ENCODE data around the gene POLE2. TPM values are rescaled to one million over a fixed set of nuclear protein-coding genes. Genes with fewer than 3 reads are reported as not detected.

The POLE2 gene
- total RNA-seq, 1 donor from 2014 or later = 26.8 TPM

DNA sequence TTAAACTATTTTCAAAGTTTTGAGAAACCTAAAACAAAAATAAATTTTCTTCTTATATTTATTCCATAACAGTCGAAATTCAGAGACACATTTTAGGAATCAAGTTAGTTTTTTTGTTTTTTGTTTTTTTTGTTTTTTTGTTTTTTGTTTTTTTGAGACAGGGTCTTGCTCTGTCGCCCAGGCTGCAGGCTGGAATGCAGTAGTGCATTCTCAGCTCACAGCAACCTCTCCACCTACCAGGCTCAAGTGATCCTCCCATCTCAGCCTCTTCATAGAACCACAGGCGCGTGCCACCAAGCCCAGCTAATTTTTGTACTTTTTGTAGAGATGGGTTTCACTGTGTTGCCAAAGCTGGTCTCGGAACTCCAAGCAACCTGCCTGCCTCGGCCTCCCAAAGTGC lies 34.5 kb downstream of the POLE2 start:
- Mint-ChIP-seq H3K36me3 (ENCODE audit: low read depth) (peaks cover 7% of the 10 kb centered on the region), H3K4me1 (no peaks in the 10 kb centered on the region), H3K27ac (ENCODE audit: unreplicated experiment) (no peak overlapping the region), H3K27me3 (ENCODE audit: low read depth) (no peaks in the 10 kb centered on the region), H3K9me3 (no peaks in the 10 kb centered on the region), H3K4me3 (no peak overlapping the region)
- no peak for TF ChIP-seq CTCF (conservative IDR thresholded peaks at IDR 0.05)
- DNase-seq (ENCODE audit: low read depth, low spot score) = no peak

- Mint-ChIP-seq H3K36me3 (ENCODE audit: low read depth) (peaks cover 15% of the 10 kb centered on the region), H3K4me1 (peaks cover 16% of the 10 kb centered on the region), H3K27me3 (ENCODE audit: low read depth) (no peaks in the 10 kb centered on the region), H3K27ac (ENCODE audit: unreplicated experiment) (no peak overlapping the region), H3K4me3 (no peak overlapping the region), H3K9me3 (no peaks in the 10 kb centered on the region)
- TF ChIP-seq CTCF (conservative IDR thresholded peaks at IDR 0.05) = no peak
- DNase-seq (ENCODE audit: low read depth, low spot score) = no peak
Measured at GRCh38 chr14:49642163-49642562, 45.9 kb downstream of the POLE2 start.

GRCh38 chr14:49641697-49642129 lies 46.3 kb downstream of the POLE2 start:
- TF ChIP-seq CTCF (conservative IDR thresholded peaks at IDR 0.05) = no peak
- DNase-seq (ENCODE audit: low read depth, low spot score) = no peak
- no peaks in the 10 kb centered on the region for H3K9me3 Mint-ChIP-seq
- peaks cover 15% of the 10 kb centered on the region for H3K36me3 Mint-ChIP-seq (ENCODE audit: low read depth)
- no peak overlapping the region for H3K4me3 Mint-ChIP-seq
- peaks cover 20% of the 10 kb centered on the region for H3K4me1 Mint-ChIP-seq
- no peaks in the 10 kb centered on the region for H3K27me3 Mint-ChIP-seq (ENCODE audit: low read depth)
- no peak overlapping the region for H3K27ac Mint-ChIP-seq (ENCODE audit: unreplicated experiment)

DNA sequence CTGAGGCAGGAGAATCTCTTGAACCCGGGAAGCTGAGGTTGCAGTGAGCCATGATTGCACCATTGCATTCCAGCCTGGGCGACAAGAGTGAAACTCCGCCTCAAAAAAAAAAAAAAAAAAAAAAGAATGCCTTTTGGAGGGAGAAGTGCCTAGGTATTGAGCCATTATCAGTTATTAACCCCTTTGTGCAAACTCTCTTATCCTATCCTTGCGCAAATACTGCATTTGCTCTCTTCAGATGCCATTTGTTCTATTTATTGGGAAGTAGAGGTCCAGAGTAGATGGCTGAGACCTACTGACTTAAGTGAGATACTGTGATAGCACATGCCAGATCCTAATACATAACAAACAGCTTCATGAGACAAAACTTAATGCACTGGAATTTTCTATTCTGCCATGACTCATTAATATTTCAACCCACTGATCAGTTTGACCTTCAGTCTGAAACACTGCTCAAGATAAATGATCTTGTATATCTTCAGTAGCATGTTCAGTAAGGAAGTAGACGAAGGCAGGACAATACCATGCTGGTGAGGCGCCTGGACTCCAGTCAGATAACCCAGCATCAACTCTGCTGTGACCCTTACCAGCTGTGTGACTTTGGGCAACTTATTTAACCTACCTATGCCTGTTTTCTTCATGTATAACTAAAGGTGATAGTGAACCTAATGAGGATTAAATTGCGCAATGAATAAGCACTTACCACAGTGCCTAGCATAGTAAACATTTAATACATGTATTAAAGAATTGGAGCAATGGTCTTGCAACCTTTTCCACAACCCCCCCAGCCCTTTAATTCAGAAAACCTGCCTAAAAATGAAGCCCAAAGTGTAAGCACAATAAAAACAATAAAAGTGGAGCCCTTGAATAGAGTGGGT lies 47.2 kb downstream of the POLE2 start:
- no peak for DNase-seq (ENCODE audit: low read depth, low spot score)
- Mint-ChIP-seq H3K4me1 (peaks cover 23% of the 10 kb centered on the region), H3K36me3 (ENCODE audit: low read depth) (peaks cover 15% of the 10 kb centered on the region), H3K9me3 (no peaks in the 10 kb centered on the region), H3K4me3 (peak overlapping the region; percentile 13), H3K27ac (ENCODE audit: unreplicated experiment) (no peak overlapping the region), H3K27me3 (ENCODE audit: low read depth) (no peaks in the 10 kb centered on the region)
- no peak for TF ChIP-seq CTCF (conservative IDR thresholded peaks at IDR 0.05)

GRCh38 chr14:49637534-49638078 lies 50.4 kb downstream of the POLE2 start:
- H3K4me1 Mint-ChIP-seq = peaks cover 28% of the 10 kb centered on the region
- no peaks in the 10 kb centered on the region for H3K27me3 Mint-ChIP-seq (ENCODE audit: low read depth)
- H3K4me3 Mint-ChIP-seq = peak overlapping the region; percentile 73
- no peak for DNase-seq (ENCODE audit: low read depth, low spot score)
- peaks cover 18% of the 10 kb centered on the region for H3K36me3 Mint-ChIP-seq (ENCODE audit: low read depth)
- no peak for TF ChIP-seq CTCF (conservative IDR thresholded peaks at IDR 0.05)
- no peak overlapping the region for H3K27ac Mint-ChIP-seq (ENCODE audit: unreplicated experiment)
- no peaks in the 10 kb centered on the region for H3K9me3 Mint-ChIP-seq
